GM12878 (cell line): ENCODE results near the gene CERK. TPM values are rescaled to one million over a fixed set of nuclear protein-coding genes. Genes with fewer than 3 reads are reported as not detected.

ENCODE experiments used
- ATAC-seq: fragments of 200-7000 bp; cut with Tn5 transposase; 3 replicates; pipeline ENCODE4 v1.9.1; 2020; ENCODE audit warnings: mild to moderate bottlenecking, moderate library complexity
- BruUV-seq: library from RNA; stranded (reverse); fragments of 400-500 nt; replicated peaks from 2 replicates; lab custom pipeline; 2021; lab: Mats Ljungman, UMichigan
- CTCF ChIA-PET: fragments of 300-600 bp; sonication (Branson Sonifier 250); formaldehyde crosslinking; extraction: SDS; loops from one replicate; lab custom pipeline; 2021; ENCODE audit warnings: inconsistent platforms; lab: Yijun Ruan, JAX
- POLR2A ChIA-PET: fragments of 350-600 bp; formaldehyde crosslinking; extraction: SDS; loops from one replicate; lab custom pipeline; 2021; ENCODE audit warnings: inconsistent platforms; lab: Charles Lee
- RAD21 ChIA-PET: fragments of 300-600 bp; sonication (Branson Sonifier 250); formaldehyde crosslinking; loops from one replicate; lab custom pipeline; 2023; ENCODE audit warnings: antibody characterized with exemption; ENCODE audit not compliant: unreplicated experiment; lab: Charles Lee
- SMC1A ChIA-PET: fragments of 300-600 bp; sonication (Branson Sonifier 250); formaldehyde crosslinking; loops from one replicate; lab custom pipeline; 2023; ENCODE audit not compliant: unreplicated experiment, uncharacterized antibody; lab: Charles Lee
- DNase-seq: peaks from one replicate; pipeline ENCODE4 v3.0.0-alpha.2; 2011; ENCODE audit warnings: low read depth, low spot score
- FAIRE-seq: peaks from 3 replicates; lab custom pipeline; 2011; peaks lifted over from hg19 to GRCh38; lab: Jason Lieb, UNC
- H2AFZ ChIP-seq: 2 replicates; pipeline ENCODE4 v1.6.0; 2011; ENCODE audit warnings: low read depth, low read length, control low read depth; ENCODE audit not compliant: control insufficient read depth
- H3K27ac ChIP-seq: 2 replicates; pipeline ENCODE4 v1.5.1; 2011; ENCODE audit warnings: control low read depth; ENCODE audit not compliant: control insufficient read depth, insufficient read depth
- H3K27me3 ChIP-seq, 2 experiments: replicated peaks in 1 of 2; 2 replicates each; pipeline versions ENCODE4 v1.6.0 to v1.6.1; 2011; ENCODE audit warnings: low read length in 1 of 2; ENCODE audit not compliant: control insufficient read depth in 2 of 2, insufficient read depth in 2 of 2
- H3K36me3 ChIP-seq, 2 experiments: 2 replicates each; pipeline ENCODE4 v1.5.1; 2011; ENCODE audit warnings: low read length in 1 of 2; ENCODE audit not compliant: control insufficient read depth in 2 of 2, insufficient read depth in 2 of 2
- H3K4me1 ChIP-seq: 2 replicates; pipeline ENCODE4 v1.6.1; 2011; ENCODE audit warnings: mild to moderate bottlenecking, low read length, moderate library complexity, mixed read lengths; ENCODE audit not compliant: control insufficient read depth, insufficient read depth
- H3K4me2 ChIP-seq: 2 replicates; pipeline ENCODE4 v1.6.0; 2011; ENCODE audit warnings: control low read depth; ENCODE audit not compliant: control insufficient read depth, insufficient read depth
- H3K4me3 ChIP-seq: fragments of 200-600 bp; sonication (generic); 2 replicates; pipeline ENCODE4 v1.5.1; 2016
- H3K79me2 ChIP-seq: 2 replicates; pipeline ENCODE4 v1.6.0; 2011; ENCODE audit warnings: low read length; ENCODE audit not compliant: control insufficient read depth, insufficient read depth
- H3K9ac ChIP-seq: 2 replicates; pipeline ENCODE4 v1.8.0; 2011; ENCODE audit warnings: low read length, control low read depth, mixed read lengths; ENCODE audit not compliant: control insufficient read depth, insufficient read depth
- H3K9me3 ChIP-seq: replicated peaks from 3 replicates; pipeline ENCODE4 v1.5.1; 2011; ENCODE audit warnings: mild to moderate bottlenecking, low read length; ENCODE audit not compliant: control insufficient read depth, insufficient read depth
- H4K20me1 ChIP-seq: 2 replicates; pipeline ENCODE4 v1.6.0; 2011; ENCODE audit not compliant: control insufficient read depth, insufficient read depth
- CREB1 ChIP-seq: IDR thresholded peaks from 2 replicates; pipeline ENCODE4 v1.6.1; 2012; ENCODE audit warnings: low read depth, mild to moderate bottlenecking, inconsistent platforms
- CREM ChIP-seq: IDR thresholded peaks from 2 replicates; pipeline ENCODE4 v1.6.1; 2014; ENCODE audit warnings: antibody characterized with exemption, low read depth
- EGR1 ChIP-seq, 2 experiments: IDR thresholded peaks; 1 replicate in 1 of 2; 2 replicates in 1 of 2; pipeline ENCODE4 v1.6.1; 2011 to 2012; ENCODE audit warnings: low read depth in 2 of 2, low read length in 2 of 2, borderline replicate concordance in 1 of 2, mild to moderate bottlenecking in 1 of 2, moderate library complexity in 1 of 2
- GABPA ChIP-seq: IDR thresholded peaks from 2 replicates; pipeline ENCODE4 v1.6.1; 2014; ENCODE audit warnings: antibody characterized with exemption, low read depth, mild to moderate bottlenecking, inconsistent platforms
- PAX8 ChIP-seq: fragments of 450-650 bp; IDR thresholded peaks from 2 replicates; pipeline ENCODE4 v1.6.1; 2017; ENCODE audit warnings: mild to moderate bottlenecking, moderate library complexity
- TARDBP ChIP-seq: IDR thresholded peaks from 2 replicates; pipeline ENCODE4 v1.6.1; 2016; ENCODE audit warnings: borderline replicate concordance
- WRNIP1 ChIP-seq: IDR thresholded peaks from 2 replicates; pipeline ENCODE4 v1.6.1; 2011; ENCODE audit warnings: low read depth, low read length, improper control_type of control experiment, borderline replicate concordance
- WGBS: methylation state at CpG from one replicate; pipeline ENCODE4 v1.1.6; 2016; ENCODE audit warnings: low lambda C conversion rate; ENCODE audit not compliant: insufficient replicate concordance, insufficient coverage; ENCODE audit errors: missing lambda C conversion rate; 5-methylcytosine and 5-hydroxymethylcytosine counted together
- in situ Hi-C: fragments of 300-500 bp; cut with MboI; formaldehyde crosslinking; loops from 9 replicates; pipeline ENCODE4 v1.14.3; 2018; ENCODE audit warnings: mixed read lengths
- intact Hi-C: fragments of 100-400 bp; cut with micrococcal nuclease; formaldehyde crosslinking; loops from one replicate; pipeline ENCODE4 v1.14.2; 2022; ENCODE audit not compliant: unreplicated experiment
- polyA plus RNA-seq, 11 experiments: library from polyadenylated mRNA; depleted of rRNA in 4 of 11; unstranded in 6 of 11; stranded (reverse) in 5 of 11; fragments of >200 nt; fragmentation: Nextera tagmentation in 4 of 11; fragmentation: Illumina TruSeq in 1 of 11; extraction: Ambion mirVana in 4 of 11; extraction: Trizol in 1 of 11; gene quantifications; 1 replicate in 1 of 11; 2 replicates in 10 of 11; pipeline versions ENCODE4 v1.2.1 to v1.2.3, GENCODE V29; 2011 to 2016; ENCODE audit warnings: inconsistent platforms in 2 of 11, missing spikeins in 2 of 11, low read depth in 1 of 11
- total RNA-seq, 4 experiments: library from RNA; depleted of rRNA in 3 of 4; stranded (reverse); fragments of >200 nt in 3 of 4; fragmentation: Illumina TruSeq in 1 of 4; extraction: Trizol in 1 of 4; gene quantifications; 2 replicates each; pipeline versions ENCODE4 v1.2.1 to v1.2.3, GENCODE V29; 2013 to 2021

CERK gene
- total and polyA plus RNA-seq, 10 of the 15 experiments (the other 5 are each of a cell fraction or from before 2014, with no cell fraction given): 4.0 to 41.1 (median 30.2) TPM

DNA sequence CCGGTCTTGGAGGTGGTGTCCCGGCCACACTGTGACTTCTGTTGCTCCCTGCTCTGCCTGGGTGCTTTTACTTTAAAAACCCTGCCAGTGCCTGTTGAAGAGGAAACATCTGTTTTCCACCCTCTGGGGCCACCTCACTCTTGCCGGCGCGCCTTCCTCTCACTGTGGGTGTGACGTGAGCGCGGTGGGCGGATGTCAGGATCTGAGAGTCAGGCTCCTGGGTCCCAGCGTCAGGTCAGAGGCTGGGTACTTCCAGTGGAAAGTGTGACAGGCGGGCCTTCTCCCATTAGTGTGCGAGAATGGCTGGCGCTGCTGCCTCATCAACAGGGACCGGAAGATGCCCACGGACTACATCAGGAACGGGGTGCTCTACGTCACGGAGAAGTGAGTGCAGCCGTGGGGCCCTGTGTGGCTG, 63.7 kb downstream of the CERK start:
- Histone ChIP-seq H3K36me3 (peaks cover 0 to 15% of the 10 kb centered on the region in 2 experiments; a peak in 3 of 4 replicates), H3K27me3 (no peaks in the 10 kb centered on the region), H3K9ac (no peak overlapping the region), H3K4me3 (no peak overlapping the region), H2AFZ (no peak overlapping the region), H3K27ac (no peak overlapping the region), H3K9me3 (no peaks in the 10 kb centered on the region), H3K79me2 (no peaks in the 10 kb centered on the region), H3K4me1 (peaks cover 8% of the 10 kb centered on the region), H4K20me1 (no peaks in the 10 kb centered on the region), H3K4me2 (peak overlapping the region; percentile 33; the same call in 1 of the 2 replicates)
- CTCF ChIA-PET: no interaction called here
- RAD21 ChIA-PET: no interaction called here
- ATAC-seq: no peak
- intact Hi-C loops (no loop called here), in situ Hi-C loops (no loop called here)
- no TSS peak for BruUV-seq
- no peak for FAIRE-seq
- POLR2A ChIA-PET: no interaction called here
- TF ChIP-seq TARDBP (no peak), PAX8 (no peak), CREB1 (peak; percentile 86), CREM (peak; percentile 73), GABPA (peak; percentile 18; the same call in 1 of the 2 replicates), EGR1 (IDR thresholded peaks at IDR 0.05; ENCODE audit: borderline replicate concordance in 1 of 2, low read depth in 2 of 2, low read length in 2 of 2) (0 out of 3 replicates have a peak, but pooled peaks of 1 of the 2 experiments have one; percentile 2)
- SMC1A ChIA-PET: no interaction called here
- 14% methylated on average over 19 of the region's 19 CpGs for WGBS
- no peak for DNase-seq

DNA sequence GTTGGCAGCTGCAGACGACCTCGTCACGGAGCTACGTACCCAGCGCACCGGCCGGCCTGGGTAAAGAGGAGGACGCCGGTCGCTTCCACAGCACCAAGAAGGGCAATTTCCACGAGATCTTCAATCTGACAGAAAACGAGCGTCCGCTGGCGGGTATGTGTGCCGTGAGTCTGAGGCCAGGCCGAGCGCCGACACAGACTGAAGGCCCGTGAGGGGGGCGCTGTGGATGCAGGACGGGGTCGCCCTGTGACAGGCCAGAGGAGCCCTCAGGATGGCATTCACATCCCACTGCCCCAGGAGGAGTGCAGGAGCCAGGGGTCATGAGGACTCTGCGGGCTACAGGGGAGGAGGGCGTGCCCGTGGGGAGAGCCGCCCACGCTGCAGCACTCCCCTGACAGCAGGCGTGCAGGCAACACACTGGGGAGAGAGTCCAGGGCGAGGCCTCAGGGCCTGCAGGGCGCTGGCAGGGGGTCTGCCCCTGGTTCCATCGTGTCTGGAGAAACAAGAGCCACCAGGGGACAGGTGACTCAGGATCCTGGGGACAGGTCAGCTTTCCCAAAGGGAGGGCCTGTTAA, 64.3 kb downstream of the CERK start:
- H2AFZ ChIP-seq: no peak overlapping the region
- FAIRE-seq (no peak), ATAC-seq (no peak), DNase-seq (no peak)
- in situ Hi-C loops: no loop called here
- H3K9me3 ChIP-seq: no peaks in the 10 kb centered on the region
- ChIA-PET CTCF (no interaction called here), SMC1A (no interaction called here), RAD21 (no interaction called here), POLR2A (no interaction called here)
- no peak overlapping the region for H3K27ac ChIP-seq
- H4K20me1 ChIP-seq: no peaks in the 10 kb centered on the region
- WGBS: 81% methylated on average over 32 of the region's 32 CpGs
- H3K9ac ChIP-seq: no peak overlapping the region
- peaks cover 8% of the 10 kb centered on the region for H3K4me1 ChIP-seq
- TF ChIP-seq EGR1 (IDR thresholded peaks at IDR 0.05; ENCODE audit: borderline replicate concordance in 1 of 2, low read depth in 2 of 2, low read length in 2 of 2): peak in 1 of 2 experiments; percentile 44; a peak in 1 of 3 replicates
- TF ChIP-seq WRNIP1: no peak
- no peaks in the 10 kb centered on the region for H3K79me2 ChIP-seq
- H3K4me2 ChIP-seq: no peak overlapping the region
- no peak overlapping the region for H3K4me3 ChIP-seq
- H3K27me3 ChIP-seq: no peaks in the 10 kb centered on the region
- no TSS peak for BruUV-seq
- H3K36me3 ChIP-seq: peaks cover 0 to 17% of the 10 kb centered on the region in 2 experiments; a peak in 3 of 4 replicates
- intact Hi-C loops: no loop called here
